HG02943 (cell line): ENCODE results near the gene MYO7A.

Experiments used
- ATAC-seq: cut with Tn5 transposase; IDR thresholded peaks from one replicate; pipeline ENCODE4 v1.9.1; 2021; ENCODE audit warnings: mild to moderate bottlenecking, low read depth, moderate library complexity; ENCODE audit not compliant: unreplicated experiment

The MYO7A gene

DNA sequence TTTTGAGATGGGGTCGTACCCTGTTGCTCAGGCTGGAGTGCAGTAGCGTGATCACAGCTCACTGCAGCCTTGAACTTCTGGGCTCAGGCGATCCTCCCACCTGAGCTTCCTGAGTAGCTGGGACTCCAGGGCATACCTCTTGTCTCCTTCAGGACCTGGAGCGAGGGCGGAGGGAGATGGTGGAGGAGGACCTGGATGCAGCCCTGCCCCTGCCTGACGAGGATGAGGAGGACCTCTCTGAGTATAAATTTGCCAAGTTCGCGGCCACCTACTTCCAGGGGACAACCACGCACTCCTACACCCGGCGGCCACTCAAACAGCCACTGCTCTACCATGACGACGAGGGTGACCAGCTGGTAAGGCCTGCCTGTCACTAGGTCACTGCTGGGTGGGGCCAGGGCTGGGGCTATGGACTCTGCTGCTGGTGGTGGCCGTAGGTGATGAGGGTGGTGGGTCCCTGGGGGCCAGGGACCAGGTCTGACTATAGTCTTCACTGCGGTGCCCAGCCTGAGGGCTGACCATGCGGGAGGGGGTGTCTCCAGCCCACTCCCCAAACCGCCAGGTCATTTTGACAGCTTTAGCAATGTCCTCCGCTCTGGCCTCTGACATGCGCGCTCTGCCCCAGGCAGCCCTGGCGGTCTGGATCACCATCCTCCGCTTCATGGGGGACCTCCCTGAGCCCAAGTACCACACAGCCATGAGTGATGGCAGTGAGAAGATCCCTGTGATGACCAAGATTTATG is 53.9 kb downstream of the MYO7A start:
- no peak for ATAC-seq

DNA sequence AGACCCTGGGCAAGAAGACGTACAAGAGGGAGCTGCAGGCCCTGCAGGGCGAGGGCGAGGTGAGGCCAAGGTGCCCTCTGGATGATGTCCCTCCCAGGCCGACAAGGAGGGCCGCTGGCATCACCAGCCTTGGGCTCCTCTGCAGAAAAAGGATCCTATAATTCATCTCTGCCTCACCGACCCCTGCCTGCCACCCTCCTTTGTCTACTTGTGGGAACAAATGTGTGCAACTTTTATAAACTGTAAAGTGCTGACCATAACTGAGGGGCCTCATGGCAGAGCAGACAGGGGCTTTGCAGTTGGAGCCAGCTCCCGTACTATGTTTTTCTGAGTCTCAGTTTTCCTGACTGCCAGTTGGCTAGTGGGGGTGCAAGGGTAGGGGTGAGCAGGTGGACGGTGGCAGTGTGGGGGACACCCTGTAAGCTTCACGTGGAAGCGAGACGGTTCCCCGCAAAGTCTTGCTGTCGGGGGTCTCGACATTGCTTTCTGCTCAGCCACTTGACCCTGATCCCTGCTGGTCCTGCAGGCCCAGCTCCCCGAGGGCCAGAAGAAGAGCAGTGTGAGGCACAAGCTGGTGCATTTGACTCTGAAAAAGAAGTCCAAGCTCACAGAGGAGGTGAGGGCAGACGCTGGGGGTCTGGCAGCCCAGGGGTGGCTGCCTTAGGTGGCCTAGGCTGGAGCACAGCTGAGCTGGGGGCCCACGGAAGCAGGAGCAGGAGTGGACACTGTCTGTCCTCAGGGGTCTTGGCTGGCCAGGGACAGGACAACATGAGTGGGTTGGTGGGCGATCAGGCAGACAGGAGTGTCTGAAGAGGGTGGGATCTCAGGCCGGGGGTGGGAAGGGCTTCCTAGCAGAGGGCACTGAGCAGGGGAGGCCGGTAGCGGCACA is 54.7 kb downstream of the MYO7A start:
- no peak for ATAC-seq

DNA sequence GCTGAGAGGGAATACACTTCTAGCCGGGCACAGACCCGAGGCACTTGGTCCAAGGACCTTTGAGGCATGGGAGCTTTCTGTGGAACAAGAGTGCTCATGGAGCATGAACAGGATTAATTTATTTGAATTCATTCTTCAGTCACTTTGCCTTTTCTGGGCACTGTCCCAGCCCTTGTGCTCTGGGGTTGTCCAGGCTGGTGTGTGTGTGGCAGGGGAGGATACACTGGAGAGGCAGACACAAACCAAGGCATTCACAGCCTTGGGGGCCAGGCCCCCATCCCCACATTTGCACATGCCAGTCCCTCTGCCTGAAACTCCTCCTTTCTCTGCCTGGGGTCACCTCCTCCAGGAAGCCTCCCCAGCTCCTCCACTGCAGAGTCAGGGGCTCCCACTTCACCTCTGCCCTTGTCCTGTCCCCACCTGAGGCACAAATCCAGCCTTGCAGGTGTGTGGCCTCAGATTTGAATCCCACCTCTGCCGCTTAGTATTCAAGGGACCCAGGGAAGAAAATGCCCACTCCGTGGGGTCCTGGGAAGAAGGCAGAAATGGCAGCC is 55.5 kb downstream of the MYO7A start:
- no peak for ATAC-seq

DNA sequence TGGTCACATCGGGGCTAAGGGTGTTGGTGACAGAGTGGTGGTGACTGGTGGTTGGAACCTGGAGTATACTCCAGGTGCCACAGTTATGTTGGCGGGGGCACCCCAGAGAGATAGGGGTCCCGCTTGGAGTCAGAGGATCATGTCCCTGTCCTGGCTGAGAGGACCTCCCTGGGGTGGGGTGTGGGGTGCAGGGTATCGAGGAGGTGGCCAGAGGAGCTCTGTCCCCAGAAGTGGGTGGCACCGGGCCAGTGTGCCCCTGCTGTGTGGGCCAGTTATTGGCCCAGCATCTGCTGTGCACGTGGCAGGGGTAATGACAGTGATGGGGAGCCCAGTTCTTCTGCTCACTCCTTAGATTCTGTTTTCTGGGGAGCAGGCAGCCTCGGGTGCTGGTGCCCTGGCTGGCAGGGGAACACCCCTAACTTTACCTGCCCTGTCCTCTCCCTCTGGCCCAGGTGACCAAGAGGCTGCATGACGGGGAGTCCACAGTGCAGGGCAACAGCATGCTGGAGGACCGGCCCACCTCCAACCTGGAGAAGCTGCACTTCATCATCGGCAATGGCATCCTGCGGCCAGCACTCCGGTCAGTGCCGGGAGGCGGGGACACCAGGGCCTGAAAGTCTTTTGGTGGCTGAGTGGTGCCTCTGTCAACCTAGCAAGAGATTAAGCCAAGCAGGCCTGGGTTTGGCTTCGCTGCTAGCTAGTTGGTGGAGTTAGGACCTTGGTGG is 56.3 kb downstream of the MYO7A start:
- ATAC-seq: no peak

DNA sequence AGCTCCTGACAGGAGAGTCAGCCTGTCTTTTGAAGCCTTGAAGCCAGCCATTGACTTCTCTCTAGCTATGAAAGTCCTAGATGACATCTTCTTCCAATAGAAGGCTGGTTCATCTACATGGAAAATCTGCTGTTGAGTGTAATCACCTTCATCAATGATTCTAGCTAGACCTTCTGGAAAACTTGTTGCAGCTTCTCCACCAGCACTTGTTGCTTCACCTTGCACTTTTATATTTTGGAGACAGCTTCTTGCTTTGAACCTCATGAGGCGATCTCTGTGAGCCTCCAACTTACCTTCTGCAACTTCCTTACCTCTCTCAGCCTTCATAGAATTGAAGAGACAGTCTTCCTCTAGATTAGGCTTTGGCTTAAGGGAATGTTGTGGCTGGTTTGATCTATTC is 58.3 kb downstream of the MYO7A start:
- ATAC-seq: no peak

DNA sequence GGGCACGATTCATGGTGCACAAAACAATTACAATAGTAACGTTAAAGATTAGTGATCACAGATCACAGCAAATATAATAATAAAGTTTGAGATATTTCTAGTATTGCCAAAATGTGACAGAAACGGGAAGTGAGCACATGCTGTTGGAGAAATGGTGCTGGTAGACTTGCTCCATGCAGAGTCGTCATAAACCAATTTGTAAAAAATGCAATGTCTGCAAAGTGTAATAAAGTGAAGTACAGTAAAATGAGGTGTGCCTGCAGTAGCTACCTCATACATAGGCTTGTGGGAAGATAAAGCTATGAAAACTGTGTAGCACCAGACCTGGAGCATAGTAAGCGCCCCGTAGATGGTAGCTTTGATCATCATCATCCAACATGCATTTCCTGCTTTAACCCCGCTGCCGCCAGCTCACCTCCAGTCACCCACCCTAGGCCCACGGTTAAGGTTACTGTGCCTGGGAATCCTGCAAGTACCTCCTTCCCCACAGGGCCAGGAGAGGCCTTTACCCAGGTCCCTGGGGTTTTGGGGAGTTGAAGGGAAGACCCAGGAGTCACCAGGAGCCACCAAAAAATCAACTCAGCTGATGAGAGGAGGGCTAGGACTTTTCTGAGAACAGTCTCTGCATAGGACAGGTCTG is 59.2 kb downstream of the MYO7A start:
- ATAC-seq: no peak

DNA sequence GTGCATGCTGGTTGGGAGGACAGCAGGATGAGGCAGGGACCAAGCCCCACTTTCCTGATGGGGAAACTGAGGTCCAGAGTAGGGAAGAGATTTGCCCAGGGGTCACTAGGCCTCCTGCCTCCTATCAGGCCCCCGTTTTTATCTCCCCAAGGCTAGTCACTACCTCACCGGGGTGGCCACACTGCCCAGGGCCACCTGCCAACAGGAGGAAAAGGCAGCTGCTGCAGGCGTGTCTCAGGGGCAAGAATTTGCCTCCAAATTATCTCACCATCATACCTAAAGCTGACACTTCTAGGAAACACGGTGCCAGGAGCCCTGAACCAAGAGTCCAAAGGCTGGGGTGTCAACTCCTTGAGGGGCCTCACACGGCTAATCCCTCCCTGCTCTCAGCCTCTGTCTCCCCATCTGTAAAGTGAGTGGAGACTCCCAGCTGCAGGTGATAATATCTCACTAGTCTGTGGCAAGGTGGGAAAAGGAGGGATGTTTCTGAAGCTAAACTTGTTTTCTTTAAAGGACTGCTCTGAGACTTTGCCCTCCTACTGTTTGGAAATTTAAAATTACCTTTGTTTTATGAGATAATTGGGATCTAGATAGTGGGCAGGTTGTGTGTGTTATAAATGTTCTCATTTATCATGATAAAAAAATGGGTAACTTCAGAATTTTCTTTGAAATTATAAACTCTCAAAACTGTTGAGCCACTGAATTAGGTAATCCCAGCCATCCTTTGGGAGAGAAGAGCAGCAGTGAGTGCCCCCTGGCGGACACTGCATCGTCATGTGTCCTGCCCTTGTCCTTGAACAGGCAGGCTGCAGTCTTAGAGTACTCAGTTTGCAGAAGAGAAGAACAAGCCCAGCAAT is 60.0 kb downstream of the MYO7A start:
- no peak for ATAC-seq

DNA sequence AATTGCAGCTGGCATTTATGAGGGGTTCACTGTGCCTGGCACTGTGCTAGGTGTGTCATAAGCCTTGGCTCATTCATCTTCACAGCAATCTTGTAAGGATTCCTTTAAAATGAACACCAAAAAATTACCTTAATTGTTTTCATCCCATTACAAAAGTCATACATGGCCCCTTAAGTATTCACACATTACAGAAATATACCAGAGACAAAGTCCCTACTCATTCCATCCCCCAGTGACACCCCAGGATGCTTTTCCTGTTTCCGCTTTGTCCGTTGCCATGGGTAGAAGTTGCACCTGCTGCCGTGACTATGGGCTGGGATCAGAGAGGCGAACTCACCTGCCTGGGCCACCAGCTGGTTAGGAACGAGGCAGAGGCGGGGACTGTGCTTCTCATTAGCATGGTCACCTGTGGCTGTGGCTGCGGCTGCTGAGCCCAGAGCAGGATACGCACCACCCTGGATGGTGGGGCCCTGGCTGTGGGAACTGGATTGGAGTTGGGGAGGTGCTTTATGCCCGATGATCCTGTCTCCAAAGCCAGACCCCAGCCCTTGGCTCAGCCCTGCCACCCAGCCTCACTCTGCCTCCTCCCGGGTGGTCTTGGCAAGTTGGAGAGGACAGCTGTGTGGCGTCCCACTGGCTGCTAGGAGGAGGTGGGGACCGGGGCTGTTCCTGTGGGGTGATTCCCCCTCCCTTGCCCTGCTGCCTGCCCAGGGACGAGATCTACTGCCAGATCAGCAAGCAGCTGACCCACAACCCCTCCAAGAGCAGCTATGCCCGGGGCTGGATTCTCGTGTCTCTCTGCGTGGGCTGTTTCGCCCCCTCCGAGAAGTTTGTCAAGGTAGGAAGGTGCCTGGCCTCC is 60.8 kb downstream of the MYO7A start:
- ATAC-seq: no peak

DNA sequence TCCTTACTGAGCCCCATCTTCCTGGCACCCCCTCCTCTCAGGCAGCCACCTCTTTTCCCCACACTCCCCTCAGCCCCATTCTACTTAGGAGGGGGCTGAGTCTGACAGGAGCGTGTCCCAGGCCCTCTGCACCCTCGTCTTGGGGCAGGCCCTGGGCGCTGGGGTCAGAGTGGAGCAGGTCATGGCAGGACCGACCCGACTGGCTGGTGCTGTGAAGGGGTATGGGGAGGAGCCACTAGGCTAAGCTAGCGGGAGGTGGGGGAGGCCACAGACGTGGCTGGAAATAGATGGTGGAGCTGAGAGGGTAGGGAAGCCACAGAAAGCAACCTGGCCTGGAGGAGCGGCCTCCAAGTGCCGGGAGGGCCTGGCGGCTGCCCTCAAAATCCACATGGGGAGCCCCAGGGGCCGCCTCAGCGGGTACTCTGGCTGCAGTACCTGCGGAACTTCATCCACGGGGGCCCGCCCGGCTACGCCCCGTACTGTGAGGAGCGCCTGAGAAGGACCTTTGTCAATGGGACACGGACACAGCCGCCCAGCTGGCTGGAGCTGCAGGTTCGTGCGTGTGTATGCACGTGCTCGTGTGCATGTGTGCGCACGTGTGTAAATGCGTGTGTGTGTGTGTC is 61.7 kb downstream of the MYO7A start:
- ATAC-seq: no peak

DNA sequence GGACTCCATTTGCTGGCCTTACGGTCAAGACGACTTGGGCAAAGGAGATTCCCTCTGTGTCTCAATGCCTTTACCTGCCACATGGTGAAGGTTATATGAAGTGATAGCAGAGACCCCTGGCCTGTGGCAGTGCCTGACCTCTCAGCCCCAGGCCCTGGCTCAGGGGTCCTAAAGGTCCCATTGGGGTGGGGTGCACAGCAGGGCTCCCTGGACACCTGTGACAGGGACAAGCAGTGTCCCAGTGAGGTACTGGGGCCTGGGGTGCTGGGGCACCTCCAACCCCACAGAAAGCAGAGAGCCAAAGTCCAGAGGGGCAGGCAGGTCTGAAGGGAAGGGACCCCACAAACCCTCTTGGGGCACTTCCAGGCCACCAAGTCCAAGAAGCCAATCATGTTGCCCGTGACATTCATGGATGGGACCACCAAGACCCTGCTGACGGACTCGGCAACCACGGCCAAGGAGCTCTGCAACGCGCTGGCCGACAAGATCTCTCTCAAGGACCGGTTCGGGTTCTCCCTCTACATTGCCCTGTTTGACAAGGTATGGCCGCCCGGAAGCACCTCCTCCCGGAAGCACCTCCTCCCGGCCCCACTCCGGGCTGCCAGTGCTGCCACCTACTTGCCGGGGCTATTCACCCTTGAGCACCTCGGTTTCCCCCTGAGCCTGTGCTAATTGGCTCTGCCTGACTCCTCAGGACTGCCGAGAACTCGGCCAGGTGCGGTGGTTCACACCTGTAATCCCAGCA is 62.5 kb downstream of the MYO7A start:
- no peak for ATAC-seq

DNA sequence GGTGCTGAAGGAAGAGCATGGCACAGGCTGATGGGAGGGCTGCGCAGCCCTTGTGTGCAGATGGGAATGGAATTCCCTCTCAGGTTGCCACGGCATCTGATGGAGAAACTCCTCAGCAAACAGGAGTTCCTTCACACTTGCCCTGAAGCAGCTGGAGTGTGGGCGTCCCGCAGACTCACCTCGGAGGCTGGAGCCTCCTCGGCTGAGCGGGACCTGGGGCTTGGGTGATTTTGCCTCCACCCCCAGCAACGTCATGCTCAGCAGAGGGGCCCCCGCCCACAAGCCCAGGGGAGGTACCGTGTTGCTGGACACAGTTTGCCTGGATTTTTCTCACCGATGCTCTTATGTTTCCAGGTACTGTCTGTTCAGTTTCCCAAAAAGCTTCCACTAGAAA is 63.4 kb downstream of the MYO7A start:
- no peak for ATAC-seq

DNA sequence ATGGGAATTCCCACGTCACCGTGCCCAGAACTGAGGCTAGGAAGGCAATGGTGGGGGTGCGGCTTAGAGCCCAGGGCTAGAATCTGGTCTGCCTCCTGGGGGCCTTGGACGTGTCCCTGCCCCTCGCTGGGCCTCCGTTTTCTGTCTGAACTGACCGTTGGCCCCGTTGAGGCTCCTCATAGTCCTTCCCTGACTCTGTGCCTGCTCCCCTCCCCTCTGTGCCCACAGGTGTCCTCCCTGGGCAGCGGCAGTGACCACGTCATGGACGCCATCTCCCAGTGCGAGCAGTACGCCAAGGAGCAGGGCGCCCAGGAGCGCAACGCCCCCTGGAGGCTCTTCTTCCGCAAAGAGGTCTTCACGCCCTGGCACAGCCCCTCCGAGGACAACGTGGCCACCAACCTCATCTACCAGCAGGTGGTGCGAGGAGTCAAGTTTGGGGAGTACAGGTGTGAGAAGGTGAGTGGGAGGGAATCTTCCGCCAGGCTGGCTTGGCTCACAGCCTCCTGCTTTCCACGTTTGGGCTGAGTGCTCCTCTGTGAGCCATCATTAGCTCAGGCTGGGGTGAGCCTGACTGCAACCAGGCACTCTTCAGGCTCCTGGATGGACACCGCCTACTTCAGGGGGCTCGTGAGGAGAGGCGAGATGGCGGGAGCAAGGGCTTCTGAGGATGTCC is 63.9 kb downstream of the MYO7A start:
- no peak for ATAC-seq

DNA sequence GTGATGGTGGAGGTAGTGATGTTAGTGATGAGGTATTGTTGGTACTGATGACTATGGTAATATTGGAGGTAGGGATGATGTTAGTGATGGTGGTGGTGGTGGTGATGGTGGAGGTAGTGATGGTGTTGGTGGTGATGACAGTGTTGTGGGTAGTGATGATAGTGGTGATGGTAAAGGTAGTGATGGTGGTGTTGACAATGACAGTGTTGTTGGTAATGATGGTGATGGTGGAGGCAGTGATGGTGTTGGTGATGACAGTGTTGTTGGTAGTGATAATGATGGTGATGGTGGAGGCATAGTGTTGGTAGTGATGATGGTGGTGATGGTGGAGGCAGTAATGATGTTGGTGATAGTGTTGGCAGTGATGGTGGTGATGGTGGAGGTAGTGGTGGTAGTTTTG is 65.1 kb downstream of the MYO7A start:
- ATAC-seq: no peak

DNA sequence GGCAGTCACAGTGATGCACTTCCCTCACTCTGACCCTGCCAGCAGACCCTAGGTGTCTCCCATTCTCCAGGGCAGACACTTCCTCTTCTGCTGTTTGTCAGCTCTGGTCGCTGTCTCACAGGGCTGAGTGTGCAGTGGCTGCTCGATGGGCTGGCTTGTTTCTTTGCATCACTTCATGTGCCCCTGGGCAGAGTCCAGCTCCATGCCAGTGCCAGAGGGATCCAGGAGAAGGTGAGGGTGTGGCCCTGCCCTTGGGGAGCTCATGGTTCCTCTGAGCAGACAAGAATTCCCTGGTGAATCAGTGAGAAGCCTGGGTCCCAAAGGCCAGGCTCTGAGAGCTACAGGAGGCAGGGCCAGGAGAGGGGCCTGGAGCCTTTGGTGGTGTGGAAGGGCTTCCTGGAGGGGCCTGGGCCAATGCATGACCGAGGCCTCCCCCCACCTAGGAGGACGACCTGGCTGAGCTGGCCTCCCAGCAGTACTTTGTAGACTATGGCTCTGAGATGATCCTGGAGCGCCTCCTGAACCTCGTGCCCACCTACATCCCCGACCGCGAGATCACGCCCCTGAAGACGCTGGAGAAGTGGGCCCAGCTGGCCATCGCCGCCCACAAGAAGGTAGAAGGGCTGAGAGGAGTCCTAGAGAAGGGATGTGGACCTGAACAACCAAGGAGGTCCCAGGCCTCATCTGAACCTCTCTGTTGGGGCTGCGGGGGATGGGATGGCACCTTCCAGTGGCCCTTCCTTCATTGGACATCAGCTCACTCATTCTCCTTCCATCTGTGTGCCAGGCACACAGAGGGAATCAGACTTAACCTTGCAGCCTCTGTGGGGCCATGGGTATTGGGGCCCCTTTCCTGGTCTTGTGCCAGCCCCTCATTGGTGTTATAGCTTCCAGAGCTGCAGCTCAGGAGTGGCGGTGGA is 66.1 kb downstream of the MYO7A start:
- ATAC-seq: no peak

DNA sequence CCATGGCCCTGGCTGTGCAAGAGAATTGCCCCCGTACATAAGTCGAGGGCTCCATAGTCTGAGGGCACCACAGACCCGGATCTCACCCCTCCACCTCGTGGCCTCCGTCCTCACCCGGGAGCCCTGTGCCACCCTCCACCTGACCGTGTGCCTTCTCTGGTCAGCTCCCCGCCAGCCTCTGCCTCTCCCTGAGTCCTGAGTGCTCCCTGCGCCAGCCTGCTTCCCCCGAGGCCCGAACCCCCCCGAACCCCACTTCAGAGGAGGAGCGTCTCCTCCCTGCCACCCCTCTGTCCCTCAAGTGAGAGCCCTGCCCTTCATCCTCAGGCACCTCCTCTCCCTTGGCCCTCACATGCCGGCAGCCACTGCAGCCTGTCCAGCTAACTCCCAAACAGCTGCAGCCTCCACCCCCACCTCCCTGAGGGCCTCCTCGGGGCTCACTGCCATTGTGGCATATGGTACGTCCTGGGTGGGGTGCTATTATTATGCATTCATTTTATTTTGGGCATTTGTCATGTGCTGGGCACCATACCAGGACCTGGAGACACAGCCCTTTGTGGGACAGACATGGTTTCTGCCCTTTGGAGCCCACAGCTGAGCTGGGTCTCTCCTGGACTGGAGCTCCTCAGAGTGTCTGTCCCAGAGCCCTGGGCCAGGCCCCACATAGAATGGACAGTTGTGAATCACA is 67.2 kb downstream of the MYO7A start:
- no peak for ATAC-seq
